ENCODE data around the gene RBMS1.

DNA sequence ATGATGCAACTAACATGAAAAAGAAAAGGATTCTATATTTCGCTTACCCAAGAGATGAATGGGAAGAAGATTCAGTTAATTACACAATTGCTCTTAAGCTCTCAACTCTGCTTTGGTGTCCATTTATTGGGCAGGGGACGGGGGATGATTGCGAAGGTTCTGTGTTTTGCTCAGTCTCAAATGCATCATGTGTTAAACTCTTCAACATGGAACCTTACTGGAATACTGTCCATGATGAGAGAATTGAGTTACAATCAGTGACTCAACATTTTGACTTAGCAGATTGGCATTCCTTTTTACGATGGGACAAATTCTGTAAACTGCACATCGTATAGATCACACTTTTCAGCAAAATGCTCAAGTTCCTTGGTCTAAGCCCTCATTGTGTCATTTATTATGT, 135.6 kb downstream of the RBMS1 start:
- TF ChIP-seq POLR2A (IDR thresholded peaks at IDR 0.05) (no peak), CTCF (IDR thresholded peaks at IDR 0.05) (no peak), POLR2AphosphoS5 (IDR thresholded peaks at IDR 0.05) (no peak)

Measured in breast epithelium (tissue), 3 donors.